NCI-H1092 (cell line): ENCODE data around the gene PARP8.

Source experiments
- DNase-seq: peaks from one replicate; lab custom pipeline; 2025; lab: John Stamatoyannopoulos, UW

PARP8 gene

DNA sequence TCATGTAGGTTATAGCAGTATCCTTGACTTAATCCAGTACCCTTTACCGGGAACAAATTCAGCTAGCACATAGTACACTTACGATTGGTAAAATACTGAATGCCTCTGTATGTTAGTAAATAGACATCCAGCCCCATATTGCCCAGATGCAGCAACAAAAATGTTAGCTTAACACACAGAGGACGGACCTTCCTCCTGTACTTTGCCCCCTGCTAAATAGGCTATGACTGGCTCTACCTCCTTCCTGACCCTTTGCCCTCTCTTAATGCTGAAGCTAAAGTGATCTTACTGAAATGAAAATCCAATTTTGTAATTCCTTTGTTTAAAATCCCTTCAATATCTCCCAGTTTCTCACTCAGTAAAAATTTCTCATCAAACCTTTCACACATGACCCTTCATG is 183.1 kb downstream of the PARP8 start:
- DNase-seq: no peak

DNA sequence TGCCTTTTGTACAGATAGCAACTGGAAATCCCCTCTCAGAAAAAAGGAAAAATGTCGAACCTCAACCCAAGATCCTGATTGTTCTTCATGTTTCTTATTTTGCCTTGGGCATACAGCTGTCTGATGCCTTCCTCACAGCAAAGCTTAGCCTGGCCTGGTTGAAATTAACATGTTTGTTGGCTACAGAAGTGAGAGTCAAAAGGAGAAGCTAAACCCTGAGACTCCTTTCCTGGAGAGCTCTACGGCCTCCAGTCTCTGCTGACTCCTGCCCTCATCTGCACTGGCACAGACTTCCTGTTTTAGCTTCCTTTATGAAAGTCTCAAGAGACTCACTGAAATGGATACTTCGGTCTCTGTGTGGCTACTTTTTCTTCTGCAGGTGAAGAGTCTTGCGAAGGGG is 186.7 kb downstream of the PARP8 start:
- DNase-seq: no peak

DNA sequence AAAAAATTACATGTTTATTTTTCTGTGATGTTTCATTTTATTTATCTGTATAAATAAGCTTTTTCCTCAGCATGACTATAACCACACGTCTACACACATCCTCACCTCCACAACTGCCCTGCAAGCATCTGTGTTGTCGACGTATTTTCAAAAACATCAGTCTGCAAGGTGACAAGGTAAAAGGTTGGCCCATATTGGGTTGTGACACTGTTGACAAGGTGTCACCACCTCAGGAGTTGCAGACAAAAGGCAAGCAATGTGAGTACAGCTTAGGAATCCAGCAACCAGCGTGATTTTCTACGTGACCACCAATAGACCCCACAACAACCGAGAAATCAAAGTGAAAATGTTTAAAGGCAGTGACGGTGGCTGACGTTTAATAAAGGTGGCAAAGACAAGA is 187.6 kb downstream of the PARP8 start:
- no peak for DNase-seq

DNA sequence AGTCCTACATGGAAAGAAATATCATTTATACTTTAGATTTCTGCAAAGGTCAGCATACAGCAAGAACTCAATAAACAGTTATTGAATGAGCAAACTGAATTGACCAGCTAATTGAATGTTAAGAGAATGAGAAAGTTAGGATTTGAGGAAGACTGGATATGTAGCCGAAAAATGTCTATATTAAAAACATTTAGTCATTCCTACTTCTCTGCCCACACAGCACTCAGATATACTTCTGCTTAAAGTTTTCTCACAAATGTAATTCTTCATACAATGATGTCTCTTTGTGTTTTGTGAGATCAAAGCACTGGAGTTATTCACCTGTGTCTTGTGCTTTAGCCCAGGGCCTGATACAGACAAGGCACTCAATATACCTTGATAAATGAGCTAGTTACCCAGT is 188.6 kb downstream of the PARP8 start:
- no peak for DNase-seq

DNA sequence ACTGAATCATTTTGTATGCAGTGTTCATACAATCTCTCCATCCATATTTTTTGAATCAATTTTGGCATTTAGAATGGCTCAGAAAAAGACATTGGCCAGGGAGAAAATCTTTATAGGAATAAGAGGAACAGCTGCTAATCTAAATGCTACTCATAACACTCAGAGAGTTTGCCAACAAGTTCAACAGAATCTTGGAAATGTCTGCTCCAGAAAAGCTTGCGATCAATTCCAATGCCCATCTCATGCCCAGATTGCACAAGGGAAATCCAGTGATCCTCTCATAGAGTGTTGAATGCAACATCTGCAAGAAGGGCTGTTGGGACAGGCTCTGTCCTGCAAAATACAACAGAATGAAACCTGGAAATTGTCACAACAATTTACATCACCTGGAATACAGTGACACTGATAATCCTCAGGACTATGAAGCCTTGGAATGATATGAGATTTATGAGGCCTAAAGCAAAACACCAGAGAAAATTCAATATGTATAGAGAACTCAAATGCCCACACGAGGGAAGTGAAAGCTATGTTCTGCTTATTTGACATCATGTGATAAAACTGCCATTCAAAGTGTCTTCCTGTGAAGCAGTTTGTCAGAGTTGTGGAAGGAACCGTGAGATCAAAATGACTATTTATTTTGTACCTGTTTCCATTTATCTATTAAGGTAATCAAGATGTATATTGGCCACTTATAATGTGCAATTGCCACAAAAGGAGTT is 190.1 kb downstream of the PARP8 start:
- DNase-seq: no peak

DNA sequence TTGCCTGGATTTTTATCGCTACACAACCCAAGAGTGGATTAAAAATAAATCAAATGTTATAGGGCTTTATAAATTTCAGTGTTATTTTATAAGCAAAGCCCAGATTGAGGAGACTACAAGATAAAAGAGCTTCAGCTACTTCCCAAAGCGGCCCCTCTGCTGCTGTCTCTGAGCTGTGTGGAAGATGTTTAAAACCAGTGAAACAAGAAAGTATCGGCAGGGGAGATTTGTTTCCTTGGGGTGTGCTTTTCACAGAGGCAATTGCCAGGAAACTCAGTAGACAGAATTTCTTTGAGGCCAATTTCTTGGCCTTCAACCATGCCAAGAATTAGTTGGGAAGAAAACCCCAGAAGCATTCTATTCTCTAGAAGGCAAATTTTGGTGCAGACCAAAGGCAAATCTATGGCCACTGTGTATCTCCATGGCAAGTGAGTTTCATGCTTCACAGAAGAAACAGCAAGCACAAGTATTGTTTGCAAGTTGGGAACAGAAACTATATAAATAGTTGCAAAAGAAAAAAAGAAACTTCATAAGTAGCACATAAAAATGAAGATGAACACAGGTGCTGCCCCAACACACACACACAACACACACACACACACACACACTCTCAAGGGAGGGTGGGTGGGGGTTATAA is 197.2 kb downstream of the PARP8 start:
- no peak for DNase-seq

DNA sequence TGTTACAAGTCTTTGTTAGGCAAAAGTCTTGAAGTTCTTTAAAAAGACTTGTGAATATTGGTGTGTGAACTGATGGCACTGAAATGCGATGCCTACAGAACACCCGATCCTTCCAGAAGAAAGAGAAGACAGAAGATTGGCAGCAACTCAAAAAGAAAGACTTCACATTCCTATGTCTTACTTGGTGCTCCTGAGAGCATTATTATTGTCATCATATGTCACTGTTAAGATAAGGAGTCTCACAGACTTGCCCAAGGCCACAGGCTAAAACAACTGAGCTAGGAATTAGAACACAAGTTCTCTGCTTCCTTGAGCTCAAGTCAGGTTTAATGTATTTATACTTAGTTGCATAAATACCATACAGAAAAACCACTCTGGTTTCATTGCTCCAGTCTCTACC is 198.0 kb downstream of the PARP8 start:
- DNase-seq: no peak

DNA sequence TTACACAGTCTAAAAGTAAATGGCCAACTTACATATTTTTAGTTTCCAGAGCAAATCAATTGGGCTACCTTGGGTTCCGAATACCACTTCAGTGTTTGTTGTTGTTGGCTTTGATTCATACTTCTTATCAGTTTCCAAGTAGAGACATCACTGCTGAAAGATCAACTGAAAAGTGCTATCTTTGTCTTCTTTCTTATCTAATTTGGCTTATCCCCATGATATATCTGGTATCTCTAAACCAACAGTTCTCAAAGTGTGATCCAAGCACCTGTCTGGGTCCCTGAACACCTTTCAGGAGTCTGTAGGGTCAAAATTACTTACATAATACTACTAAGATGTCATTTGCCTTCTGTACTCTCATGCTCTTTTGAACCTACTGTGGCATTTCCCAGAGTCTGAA is 200.0 kb downstream of the PARP8 start:
- DNase-seq: no peak

DNA sequence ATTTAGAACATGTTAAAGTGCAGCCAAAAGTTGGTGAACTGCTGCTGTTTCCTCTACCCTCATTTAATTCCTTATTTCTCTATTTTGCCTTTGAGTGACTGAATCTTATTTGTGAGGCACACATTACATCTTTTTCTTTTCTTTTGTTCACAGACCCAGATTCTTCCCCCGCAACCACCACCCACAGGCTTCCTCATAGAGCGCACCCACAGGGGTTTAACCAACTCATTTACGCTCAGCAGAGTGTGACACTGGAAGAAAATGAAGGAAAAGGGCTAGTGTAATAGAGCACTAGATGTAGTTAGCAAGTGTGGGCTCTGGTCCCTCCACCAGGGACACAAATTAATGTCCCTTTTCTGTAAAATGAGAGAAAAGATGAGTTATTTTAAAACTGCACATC is 200.7 kb downstream of the PARP8 start:
- no peak for DNase-seq

DNA sequence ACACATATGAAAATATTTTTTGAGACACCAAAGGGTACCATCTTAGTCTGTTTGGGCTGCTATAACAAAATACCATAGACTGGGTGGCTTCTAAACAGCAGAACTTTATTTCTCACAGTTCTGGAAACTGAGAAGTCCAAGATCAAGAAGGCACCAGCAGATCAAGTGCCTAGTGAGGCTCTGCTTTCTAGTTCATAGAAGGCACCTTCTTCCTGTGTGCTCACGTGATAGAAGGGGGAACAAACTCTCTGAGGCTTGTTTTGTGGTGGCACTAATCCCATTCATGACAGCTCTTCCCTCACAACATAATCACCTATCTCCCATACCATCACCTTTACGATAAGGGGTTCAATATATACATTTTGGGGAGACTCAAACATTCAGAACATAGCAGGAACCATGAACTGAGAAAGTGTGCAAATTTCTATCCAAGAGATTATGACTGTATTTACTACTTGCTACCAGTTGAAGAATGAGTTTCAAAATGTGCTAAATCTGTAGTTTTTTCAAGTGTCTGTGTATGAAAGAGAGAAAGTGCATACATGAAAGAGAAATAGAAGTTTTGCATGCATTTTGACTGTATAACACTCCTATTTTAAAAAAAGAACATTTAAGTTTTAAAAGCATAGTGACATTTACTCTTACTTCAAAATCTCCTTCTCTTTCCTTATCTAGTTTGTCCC is 207.3 kb downstream of the PARP8 start:
- no peak for DNase-seq

DNA sequence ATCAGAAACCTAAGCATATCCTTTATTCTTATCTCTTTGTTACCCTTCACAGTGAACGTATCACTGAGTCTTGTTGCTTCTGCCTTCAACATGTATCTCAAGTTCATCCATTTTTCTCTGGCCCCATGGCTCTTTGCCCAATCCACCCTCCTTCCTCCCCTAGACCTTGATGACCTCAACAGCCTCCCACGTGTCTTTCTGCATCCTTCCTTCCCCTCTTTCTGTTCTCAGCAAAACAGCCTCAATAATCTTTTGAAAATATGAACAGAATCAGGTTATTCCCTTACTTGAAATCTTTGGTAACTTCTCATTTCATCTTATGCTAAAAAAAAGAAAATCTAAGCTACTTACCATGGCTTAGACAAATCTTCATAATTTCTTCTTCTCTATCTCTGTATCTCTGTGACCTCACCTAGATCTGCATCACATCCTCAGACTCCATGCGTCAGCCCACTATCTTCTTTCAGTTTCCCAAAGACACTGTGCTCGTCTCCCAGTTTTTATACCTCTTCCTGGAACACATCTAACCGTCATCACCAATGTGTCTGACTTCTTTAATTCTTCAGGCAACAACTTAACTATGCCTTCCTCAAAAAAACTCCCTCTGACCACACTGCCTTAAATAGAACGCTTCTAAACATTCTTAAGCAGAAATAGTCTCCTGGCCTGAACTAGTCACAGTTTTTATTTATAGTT is 208.0 kb downstream of the PARP8 start:
- no peak for DNase-seq

DNA sequence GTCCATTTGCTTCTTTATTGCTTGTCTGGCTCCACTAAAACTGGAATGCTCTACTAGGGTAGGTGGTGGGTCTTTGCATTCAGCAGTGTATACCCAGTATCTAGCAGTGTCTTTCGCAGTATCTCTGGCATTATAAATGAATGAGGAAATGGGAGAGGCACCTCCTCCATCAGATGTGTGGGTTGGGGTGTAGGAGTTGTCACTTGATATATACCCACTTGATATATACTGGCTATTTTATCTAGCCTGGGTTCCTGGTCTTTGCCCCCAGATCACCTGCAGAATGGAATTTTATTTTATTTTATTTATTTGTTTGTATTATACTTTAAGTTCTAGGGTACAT is 208.5 kb downstream of the PARP8 start:
- DNase-seq: no peak

DNA sequence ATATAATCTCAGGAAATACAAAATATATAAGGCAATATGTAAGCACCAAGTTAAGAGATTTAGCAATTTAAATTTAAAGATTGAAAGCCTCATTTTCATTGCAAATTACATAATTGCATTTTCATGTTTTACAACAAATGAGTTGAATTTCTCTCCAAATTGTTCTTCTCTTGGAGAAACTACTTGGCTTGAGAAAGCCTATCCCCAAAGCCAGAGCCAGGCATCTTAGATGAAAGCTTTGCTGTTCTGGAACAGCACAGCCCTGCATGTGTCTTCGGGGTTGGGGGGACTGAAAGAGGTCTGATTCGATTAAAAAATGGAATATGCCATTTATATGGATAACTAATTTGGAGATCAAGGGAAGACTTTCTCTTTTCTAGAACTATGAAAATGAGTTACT is 212.0 kb downstream of the PARP8 start:
- DNase-seq: no peak

DNA sequence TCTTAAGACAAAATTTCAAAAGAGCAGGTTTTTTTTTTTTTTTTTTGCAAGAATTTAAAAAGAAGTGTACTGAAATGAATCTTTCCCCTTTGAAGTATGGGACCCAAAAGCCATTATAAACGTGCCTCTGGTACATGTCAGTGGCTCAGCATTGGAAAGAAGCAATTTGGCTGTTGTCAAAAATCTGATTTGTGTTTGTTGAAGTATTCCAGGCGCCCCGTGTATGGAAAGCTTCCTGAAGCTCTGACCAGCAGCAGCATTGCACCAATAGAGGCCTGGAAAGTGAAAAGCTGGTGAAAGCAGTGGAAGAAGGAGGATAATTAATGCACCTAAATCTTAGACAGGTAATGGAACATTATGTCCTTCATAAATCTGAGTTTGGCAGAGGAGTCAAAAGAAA is 215.0 kb downstream of the PARP8 start:
- no peak for DNase-seq

DNA sequence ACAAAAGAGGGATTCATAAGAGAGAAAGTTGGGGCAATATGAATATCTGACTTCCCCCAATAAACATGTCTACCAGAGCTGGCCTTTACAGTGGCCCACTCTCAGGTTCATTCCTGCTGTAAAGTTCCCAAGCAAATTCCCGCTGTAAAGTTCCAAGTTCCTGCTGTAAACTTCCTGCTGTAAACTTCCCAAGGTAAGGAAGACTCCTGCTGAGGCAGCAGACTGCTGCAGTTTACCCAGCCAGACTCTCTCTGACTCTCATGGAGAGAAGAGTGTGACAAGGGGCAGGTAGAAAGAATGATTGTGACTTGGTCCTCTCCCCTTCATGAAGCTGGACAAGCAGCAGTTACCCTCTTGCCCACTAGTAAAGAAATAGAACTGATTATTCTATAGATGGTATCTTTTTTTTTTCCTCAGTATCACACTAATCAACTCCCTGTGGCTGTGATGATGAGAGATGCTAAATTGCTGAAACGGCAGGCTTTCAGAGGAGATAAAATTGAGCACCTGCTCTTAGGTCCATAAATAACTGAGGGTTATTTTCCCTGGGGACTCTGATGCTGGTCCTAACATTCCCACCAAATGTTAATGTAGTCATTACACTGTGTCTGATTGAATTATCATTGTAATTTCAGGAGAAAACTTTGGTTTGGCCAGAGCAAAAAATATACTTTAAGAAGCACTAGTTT is 220.4 kb downstream of the PARP8 start:
- DNase-seq: no peak

DNA sequence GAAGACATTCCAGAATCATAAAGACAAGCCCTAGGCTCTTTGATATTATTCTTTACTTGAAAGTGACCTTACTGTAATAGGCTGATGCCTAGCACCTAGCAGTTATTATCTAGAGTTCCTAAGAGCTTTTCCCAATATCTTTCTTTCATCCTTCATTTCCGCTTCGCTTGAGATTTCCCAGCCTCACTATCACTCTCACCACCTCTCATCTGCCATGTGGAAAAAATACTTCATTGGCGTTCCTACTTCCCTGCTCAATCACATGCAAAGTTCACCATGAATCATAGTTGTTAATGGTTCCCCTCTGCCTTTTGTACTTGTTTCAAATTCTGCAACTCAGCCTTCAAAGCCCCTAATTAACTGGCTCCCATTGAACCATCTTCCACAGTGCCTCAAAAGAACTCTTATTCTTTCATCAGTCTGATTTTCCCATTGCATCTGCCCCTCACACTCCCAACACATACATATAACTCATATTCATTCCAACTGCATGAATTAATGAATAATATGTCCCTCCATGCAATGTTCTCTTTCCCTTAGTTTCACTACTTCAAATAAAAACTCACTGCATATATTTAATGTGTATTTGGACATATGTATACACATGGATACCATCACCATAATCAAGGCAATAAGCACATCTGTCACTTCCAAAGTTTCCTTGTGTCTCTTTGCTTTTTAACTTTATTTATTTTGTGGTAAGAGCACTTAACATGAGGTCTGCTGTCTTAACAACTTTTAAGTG is 221.6 kb downstream of the PARP8 start:
- no peak for DNase-seq

DNA sequence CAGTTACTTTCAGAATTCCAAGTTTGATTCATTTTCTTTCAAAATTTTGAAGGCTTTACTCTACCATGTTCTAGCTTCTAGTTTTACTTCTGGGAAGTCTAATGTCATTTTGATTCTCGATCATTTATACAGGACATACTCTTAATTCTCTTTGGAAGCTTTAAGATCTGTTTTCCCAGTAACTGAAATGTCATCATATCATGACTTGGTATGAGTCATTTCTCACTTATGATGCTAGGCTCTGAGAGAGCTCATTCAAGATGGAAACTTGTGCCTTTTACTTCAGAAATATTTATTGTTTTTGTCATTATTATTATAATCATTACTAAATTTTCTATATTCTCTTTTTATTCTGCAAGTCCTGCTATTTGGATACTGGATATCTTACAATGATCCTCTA is 222.3 kb downstream of the PARP8 start:
- no peak for DNase-seq

DNA sequence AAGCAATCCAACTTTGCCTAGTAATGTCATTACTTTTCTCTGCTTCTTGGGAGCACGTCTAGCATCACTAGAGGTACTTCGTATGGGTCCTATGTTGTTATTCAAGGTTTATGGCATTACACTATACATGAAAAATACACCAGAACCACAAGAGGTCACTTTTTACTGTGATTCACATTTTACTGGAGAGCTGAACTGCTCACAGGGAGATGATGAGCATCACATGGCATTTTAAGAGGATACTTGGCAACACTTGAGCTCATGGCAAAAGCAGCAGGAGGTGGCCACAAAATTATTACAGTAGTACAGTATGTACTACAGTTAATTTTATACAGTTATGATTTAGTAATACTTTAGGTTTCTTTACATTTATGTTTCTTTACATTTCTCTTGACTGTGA is 223.4 kb downstream of the PARP8 start:
- DNase-seq: peak; percentile 1
